Endothelial cell of coronary artery (primary cell): ENCODE measurements around the gene GTSE1. TPM values are rescaled to one million over a fixed set of nuclear protein-coding genes. Genes with fewer than 3 reads are reported as not detected.

Source experiments
- total RNA-seq: library from RNA; depleted of rRNA; stranded (reverse); fragments of >200 nt; gene quantifications from 2 replicates; pipeline ENCODE4 v1.2.3, GENCODE V29; 2014

The GTSE1 gene, protein sequence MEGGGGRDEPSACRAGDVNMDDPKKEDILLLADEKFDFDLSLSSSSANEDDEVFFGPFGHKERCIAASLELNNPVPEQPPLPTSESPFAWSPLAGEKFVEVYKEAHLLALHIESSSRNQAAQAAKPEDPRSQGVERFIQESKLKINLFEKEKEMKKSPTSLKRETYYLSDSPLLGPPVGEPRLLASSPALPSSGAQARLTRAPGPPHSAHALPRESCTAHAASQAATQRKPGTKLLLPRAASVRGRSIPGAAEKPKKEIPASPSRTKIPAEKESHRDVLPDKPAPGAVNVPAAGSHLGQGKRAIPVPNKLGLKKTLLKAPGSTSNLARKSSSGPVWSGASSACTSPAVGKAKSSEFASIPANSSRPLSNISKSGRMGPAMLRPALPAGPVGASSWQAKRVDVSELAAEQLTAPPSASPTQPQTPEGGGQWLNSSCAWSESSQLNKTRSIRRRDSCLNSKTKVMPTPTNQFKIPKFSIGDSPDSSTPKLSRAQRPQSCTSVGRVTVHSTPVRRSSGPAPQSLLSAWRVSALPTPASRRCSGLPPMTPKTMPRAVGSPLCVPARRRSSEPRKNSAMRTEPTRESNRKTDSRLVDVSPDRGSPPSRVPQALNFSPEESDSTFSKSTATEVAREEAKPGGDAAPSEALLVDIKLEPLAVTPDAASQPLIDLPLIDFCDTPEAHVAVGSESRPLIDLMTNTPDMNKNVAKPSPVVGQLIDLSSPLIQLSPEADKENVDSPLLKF
- 3.6 and 8.3 TPM in 2 replicates for total RNA-seq

DNA sequence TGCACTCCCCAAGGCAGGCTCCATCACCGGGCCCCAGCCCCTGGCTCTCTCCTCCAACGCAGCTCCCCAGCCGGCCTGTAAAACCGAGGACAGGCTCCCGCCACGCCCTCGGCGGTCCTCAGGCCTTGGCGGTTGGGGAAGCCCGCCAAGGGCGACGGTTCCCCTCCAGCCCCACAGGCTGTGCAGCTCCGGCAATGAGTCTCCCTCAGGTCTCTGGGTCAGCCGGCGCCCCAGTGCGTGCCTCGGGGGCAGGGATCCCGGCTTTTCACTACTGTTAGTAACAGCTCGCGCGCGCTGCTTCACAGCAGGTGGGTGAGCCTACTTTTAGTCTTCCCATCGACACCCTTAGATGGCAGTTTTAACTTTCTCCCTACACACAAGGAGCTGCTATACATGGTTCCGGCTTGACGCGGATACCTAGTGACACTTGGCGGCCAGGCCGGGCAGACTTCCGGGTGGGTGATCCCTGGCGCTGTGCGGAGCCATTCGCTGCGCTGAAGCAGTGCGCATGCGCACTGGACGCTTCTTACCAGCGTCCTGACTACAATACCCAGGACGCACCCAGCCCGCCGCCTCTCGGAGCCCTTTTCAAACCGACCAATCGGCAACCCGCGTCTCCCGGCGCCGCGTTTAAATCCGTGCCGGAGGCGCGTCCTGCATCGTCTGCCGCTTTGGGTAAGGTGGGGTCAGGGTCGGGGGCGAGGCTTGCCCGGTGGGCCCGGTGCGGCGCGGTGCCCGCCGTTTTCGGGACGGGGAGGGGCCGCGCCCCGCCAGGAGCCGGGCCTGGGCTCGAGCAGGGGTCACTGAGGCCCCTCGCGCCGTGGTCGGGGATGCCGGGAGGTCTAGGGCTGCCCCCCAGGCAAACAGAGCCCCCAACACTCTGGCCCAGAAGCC lies at the start of gene GTSE1:
Gene GTSE1, plus strand, starts transcription at position 614 of the 894 bp plus-strand sequence. CDS start 531 bp downstream, outside the sequence.

DNA sequence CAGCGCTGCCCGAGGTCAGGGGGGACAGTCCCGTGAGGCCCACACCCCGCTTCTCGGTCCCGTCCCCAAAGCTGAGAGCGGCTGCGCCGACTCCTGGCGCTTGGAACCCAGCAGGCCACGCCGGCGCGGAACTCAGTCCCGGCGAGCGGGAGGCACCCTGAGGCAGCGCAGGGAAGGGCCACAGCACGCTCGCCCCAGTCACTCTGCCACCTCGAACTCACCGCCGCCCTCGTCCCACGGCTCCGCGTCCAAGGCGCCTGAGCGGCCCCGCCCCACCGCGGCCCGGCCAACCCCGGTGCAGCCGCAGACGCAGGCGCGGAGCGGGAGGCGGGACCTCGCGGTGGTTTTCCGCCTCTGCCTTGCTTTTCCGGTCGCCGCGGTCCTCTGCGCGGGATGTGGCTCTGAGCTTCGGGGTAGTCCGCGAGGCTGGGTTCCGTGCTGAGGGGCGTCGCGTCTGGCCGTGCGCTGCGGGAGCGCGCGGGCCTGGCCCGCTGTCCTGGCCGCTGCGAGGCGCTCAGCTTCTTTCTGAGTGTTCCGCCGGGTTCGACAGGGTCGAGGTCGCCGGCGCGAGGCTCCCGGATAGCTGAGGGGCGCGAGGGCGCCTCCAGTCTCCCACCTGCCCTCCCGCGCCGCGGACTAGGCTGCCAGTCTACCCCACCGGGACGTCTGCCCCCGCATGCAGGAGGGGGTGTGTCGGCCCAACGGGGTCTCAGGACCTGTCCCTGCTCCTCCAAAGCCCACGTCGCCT lies 46.5 kb upstream of the GTSE1 start, which contains the start of gene CDPF1:
Gene CDPF1, minus strand, starts transcription at position 259 of the 748 bp plus-strand sequence. CDS start 2,009 bp downstream, outside the sequence.

DNA sequence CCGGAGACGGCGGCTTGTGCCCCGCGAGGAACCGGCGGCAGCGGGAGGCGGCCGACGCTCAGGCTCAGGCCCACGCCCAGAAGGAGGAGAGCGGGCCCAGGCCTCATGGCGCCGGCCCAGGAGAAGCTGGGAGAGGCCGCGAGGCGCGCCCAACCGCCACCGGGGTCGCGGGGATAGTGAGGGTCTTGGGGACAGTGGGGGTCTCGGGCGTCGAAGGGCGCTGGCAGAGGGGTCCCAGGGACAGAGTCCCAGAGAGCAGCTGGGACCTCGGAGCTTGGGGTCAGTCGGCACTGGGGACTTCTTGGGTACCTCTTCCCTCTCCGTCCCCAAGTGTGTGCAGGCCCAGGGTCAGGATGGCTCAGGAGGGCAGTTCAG lies 33.5 kb upstream of the GTSE1 start, which contains the start of gene PKDREJ:
Gene PKDREJ, minus strand, starts transcription at position 128 of the 375 bp plus-strand sequence. Its CDS starts 21 bp downstream, at position 107.

DNA sequence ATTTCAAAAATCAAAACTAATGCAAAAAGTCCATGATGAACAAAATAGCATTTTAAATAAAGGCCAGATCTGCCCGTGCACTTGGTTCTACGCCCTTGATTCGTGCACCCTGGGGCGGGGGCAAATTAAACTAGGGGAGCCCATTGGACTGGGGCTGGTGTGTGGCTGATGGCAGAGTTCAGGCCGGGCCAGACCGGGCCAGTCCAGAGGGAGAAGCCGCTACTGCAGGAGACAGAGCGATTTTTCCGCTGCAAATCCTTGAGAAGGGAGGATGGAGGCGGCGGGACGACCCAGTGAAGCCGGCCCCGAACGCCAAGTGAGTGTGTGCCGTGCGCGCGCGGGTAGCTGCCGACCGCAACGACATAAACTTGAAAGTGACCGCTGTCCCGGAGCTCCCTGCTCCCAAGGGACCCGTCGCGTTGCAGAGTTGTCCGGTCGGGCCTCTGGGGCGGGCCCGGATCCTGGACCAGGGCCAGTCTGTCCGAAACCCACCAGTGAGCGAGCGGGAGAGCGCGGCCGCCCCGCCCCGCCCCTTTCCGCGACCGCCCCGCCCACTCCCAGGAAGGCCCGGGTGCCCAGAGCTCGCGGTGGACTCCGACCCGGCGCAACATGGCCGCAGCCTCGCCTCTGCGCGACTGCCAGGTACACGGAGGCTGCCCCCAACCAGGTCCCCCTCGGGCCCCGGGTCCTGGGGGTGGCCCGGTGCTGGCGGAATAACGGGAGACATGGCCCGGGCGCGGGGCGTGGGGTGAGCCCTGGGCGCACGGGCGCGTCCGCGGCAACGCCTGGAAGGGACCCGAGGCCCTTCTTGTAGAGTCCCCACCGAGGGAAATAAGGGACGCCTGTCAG lies 29.0 kb upstream of the GTSE1 start, which contains the start of gene TTC38:
Gene TTC38, plus strand, starts transcription at position 578 of the 849 bp plus-strand sequence. Its CDS starts 32 bp downstream, at position 610.

DNA sequence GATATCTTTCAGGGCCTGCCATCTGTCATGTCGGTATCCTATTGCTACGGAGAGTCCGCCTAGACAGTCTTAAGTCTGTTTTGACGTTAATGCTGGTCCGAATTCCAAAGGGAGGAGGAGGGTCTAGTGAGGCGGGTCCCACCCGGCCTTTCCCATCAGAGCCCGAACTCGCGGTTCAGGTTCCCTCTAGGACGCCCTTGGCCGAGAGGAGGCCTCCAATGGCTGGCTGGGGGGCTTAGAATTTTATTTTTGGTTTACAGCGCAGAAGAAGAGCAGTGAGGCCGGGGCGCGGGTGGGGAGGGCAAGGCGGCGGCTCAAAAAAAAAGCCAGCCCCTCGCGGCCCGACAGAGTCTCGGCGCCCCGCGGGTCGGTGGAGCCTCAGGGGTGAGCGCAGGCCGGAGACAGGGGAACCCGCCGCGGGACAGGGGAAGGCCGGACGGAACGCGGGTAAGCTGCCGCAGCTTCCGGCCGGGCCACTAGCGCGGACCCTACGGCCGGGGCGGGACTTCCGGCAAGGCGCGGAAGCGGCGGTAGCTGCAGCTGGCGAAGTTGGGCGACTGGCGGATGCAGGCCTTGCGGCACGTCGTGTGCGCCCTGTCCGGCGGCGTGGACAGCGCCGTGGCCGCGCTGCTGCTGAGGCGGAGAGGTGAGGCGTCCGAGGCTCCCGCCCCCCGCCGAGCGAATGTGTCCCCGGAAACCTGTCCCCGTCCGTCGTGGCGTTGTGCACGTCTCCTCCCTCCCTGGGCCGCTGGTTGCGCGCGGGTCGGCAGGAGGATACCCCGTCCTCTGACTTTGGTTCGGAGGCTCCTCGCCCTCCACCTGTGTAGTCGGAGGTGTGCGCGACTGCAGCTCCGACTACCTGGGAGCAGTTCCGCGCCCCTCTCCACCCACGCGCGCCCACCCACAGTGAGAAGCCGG lies 38.8 kb downstream of the GTSE1 start, which contains the start of gene TRMU:
Gene TRMU, plus strand, starts transcription at position 514 of the 918 bp plus-strand sequence. Its CDS starts 51 bp downstream, at position 565.

Other genes starting within 250 kb of the GTSE1 start
- 5.4 and 10.2 TPM in 2 replicates for gene PPARA, start 146.3 kb upstream of the GTSE1 start, total RNA-seq
- gene CDPF1, start 46.6 kb upstream of the GTSE1 start, total RNA-seq: 6.1 and 9.1 TPM in 2 replicates
- under 0.01 TPM in 1 of 2 replicates, not detected in the other for gene PKDREJ, start 33.5 kb upstream of the GTSE1 start, total RNA-seq
- 21.6 and 27.2 TPM in 2 replicates for gene TTC38, start 28.9 kb upstream of the GTSE1 start, total RNA-seq
- 35.1 and 36.0 TPM in 2 replicates for gene TRMU, start 38.8 kb downstream of the GTSE1 start, total RNA-seq
- gene CELSR1, start 240.8 kb downstream of the GTSE1 start, total RNA-seq: 0.09 and 0.38 TPM in 2 replicates